ENCODE data around the gene MRPL14.

MRPL14 gene

DNA sequence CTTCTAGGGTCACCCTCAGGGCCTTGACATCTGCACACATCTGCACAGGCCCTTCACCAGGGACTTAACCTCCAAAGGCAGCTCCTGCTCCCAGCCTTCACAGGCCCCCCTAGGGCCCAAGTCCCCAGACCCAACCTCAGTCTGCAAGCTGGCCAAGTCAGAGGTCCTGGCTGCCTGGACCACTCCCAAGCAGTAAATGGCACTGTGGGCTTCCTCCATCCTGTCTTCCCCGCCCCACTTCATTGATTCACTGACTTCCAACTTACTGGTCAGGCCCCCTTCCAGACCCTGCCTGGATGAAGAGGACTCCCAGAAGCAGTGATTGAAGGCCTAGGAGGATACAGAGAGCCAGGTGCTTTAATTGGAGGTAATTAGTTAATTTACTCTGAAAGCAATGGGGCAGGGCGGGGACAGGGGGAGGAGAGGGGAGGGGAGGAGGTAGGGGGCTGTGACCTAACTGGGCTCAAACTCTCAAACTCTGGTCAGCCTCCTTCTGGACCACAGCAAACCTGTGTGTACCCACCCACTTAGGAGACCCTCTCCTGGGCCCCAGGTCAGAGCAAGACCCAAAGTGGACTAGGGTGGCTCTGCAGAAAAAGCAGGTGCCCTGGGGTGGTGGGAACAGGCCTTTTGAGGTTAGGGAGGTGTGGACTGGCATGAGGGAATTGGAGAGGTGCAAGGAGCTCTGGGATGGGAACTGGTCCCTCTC lies 51.5 kb downstream of the MRPL14 start:
- Mint-ChIP-seq H3K4me1 (peaks cover 37% of the 10 kb centered on the region), H3K9me3 (no peaks in the 10 kb centered on the region), H3K4me3 (no peak overlapping the region), H3K36me3 (peaks cover 21% of the 10 kb centered on the region), H3K27ac (no peak overlapping the region)
- DNase-seq (ENCODE audit: low spot score in 2 of 2) (no peak), ATAC-seq (no peak)

DNA sequence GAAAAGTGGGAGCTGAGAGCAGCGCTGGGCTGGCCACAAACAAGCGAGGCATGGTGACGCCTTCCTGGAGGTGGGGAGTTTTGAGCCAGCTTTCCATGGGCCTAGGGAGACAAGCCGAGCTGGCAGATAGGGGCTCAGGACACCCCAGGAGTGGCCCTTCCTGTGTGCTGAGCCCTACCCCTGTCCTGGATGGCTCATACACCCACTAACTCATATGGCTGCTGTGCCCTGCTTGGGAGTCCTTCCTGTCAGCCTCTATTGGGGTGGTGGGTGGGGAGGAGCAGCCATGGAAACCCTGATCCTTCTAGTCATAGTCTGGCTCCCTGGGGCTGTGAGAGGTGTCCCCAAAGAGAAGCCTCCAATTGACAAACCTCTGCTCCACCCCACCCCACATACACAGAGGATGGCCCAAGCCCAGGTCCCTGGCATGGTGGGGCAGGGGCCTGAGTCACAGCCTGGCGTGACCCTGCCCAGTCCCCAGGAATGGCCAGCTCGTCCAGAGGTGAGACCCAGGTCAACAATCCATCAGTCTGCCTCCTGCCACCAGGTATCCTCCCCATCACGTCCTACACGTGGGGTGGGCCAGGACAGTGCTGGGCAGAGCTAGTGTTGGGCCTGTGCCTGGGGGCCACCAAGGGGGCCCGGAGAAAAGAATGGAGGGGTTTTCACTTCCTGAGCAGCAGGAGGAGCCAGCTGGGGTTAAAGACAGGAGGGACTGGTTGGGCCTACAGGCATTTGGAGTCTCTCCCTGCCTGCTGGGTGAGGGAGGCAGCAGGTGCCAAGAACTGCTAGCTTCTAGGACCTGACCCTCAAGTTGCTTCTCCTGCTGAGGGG lies 52.2 kb downstream of the MRPL14 start:
- Mint-ChIP-seq H3K27ac (peak overlapping the region; percentile 95), H3K4me1 (peaks cover 37% of the 10 kb centered on the region), H3K4me3 (peak overlapping the region; percentile 90), H3K9me3 (no peaks in the 10 kb centered on the region), H3K36me3 (peaks cover 21% of the 10 kb centered on the region)
- ATAC-seq = peak; percentile 1
- DNase-seq (ENCODE audit: low spot score in 2 of 2) = no peak

DNA sequence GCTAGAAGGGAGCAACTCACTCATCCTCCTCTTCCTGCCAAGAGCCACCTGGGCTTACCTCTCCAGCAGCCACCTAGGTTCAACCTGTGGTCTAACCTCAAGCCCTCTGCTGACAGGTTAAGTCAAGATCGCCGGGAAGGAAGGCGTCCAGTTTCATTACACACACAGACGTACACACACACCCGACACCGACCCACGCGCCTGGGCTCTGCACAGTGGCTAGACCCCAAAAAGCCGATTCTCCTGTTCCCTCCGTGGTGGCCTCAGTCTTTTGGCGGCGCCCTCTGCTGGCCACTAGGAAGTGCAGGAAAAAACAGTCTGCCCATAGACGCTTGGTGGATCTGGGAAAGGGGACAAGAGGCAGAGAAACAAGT lies 52.8 kb downstream of the MRPL14 start:
- Mint-ChIP-seq H3K4me1 (peaks cover 37% of the 10 kb centered on the region), H3K36me3 (peaks cover 21% of the 10 kb centered on the region), H3K9me3 (no peaks in the 10 kb centered on the region), H3K27ac (peak overlapping the region; percentile 95), H3K4me3 (peak overlapping the region; percentile 90)
- ATAC-seq = peak; percentile 77
- peak; percentile 66 to 81 for DNase-seq (ENCODE audit: low spot score in 2 of 2)

DNA sequence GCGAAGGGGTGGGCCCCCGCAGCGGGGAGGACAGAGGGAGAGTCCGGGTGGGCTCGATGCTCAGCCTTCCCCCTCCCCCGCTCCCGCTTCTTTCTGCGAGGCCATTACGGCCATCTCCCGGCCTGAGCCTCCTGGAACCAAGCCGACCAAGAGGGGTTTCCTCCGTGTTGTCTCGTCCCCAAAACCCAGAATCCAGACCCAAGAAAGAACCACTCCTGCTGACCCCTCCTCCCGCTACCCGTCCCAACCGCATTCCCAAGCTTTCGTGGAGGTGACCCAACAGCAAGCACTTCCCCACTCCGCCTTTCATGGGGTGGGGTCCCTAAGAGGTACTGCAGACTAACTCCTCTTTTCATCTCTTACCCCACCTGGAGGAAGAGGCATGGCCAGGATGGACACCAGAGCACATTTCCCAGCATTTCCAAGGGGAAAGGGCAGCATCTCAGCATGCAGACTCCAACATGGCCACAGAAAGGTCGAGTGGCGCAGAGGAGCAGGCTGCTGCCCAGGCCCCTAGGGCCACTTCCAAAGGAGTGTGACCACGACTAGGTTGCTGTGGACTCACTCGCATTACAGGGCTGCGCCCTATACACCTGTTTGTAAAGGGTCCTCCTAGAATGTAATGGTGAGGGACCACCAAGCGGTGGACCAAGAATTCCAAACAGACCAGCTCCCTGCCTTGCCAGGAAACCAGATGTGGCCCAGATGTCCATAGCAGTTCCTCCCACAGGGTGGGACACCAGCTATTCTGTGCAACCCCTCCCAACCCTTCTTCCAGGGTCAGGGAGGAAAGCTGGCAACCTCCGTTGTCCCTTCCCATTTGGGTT lies 53.4 kb downstream of the MRPL14 start:
- peak overlapping the region; percentile 95 for H3K27ac Mint-ChIP-seq
- H3K36me3 Mint-ChIP-seq = peaks cover 21% of the 10 kb centered on the region
- peak; percentile 27 for ATAC-seq

DNA sequence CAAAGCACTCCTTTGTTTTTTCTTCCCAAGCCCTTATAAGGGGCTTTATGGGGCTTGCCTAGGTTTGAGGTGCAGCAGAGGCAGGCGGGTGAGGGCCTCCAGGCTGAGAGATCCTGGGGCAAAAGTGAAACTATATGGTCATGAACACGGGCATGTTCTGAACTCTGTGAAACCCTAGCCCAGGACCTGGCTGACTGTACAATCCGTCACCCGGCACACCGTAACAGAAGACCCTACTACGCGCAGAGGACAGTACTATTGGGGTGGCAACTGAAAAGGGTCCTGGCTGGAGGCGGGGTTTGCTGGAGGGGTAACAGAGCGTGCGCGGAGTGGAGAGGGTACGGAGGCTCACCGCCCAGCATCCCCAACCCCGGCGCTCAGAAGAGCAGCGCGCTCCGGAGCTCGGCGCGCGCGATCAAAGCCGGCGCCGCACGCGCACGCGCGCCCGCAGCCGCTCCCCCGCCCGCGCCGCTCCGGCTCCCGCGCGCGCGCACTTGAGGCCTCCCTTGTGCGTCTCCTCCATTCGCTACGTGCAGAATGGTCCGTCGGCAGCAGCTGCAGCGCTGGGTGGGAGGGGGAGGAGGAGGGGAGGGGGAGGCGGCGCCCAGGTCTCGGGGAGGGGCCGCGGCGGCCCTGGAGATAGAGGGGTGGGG lies 54.2 kb downstream of the MRPL14 start:
- Mint-ChIP-seq H3K9me3 (no peaks in the 10 kb centered on the region), H3K4me1 (peaks cover 35% of the 10 kb centered on the region), H3K27ac (peak overlapping the region; percentile 95), H3K36me3 (peaks cover 21% of the 10 kb centered on the region), H3K4me3 (peak overlapping the region; percentile 90)
- DNase-seq (ENCODE audit: low spot score in 2 of 2) = peak; percentile 82
- peak; percentile 78 for ATAC-seq

More for the DNA sequence above, 53.4 kb downstream of the MRPL14 start:
- no peaks in the 10 kb centered on the region for H3K9me3 Mint-ChIP-seq
- H3K4me1 Mint-ChIP-seq = peaks cover 31% of the 10 kb centered on the region
- DNase-seq (ENCODE audit: low spot score in 2 of 2) = peak in 1 of 2 donors; percentile 24
- peak overlapping the region; percentile 90 for H3K4me3 Mint-ChIP-seq

DNA sequence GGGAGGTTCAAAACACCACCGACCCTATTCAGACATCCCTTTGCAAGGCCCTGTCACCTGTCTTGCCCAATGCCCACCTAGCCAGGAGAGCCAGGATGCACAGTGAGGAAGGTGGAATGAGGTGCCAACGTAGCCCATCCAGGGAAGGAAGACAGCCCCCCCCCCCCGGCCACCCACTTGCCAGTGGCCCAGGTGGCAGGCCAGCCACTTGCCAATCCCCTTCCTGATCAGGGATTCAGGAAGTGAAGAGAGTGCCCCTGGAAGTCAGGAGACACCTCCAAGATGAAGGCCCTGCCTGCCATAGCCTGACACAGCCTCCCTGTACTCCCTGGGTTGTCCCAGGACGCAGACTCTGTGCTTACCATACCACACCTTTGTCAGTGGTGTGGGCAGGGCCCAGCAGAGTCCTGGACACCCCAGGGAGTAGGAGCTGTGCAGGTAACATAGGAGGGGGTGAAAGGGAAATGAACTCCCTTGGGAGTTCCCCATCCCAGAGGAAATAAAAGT lies 54.7 kb downstream of the MRPL14 start:
- no peak for ATAC-seq
- H3K9me3 Mint-ChIP-seq = no peaks in the 10 kb centered on the region
- peak overlapping the region; percentile 95 for H3K27ac Mint-ChIP-seq

DNA sequence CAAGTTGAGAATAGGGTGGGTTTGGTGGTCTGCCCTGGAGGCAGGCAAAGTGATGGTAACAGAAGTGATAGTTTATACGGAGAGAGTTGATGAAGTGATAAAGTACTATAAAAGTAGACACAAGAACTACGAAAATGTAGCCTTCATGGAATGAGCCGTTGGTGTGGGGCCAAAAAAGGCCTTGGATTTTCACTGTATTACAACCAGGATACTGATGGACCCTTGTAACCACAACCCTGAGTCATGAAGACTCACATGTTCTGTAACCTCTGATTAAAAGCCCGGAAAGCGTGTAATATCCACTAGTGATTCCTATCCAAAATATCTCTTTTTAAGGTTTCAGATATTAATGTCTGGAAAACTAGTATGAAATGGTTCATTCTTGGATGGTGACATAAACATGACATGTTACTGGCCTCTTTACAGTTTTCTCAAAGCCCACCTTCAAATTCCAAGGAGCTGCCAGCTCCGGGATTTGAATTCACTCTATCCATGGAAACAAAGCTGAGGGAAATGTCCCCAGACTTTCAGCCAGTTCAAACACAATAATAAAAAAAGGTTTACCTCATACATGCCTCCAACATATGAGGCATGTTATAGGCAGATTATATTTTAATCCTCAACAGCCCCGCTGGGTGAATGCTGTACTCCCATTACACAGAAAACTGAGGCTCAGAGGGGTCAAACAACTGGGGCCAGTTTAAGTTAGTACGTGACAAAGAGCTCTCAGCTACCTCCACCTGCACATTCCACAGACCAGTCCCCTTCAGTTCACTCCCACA lies 55.4 kb downstream of the MRPL14 start:
- H3K36me3 Mint-ChIP-seq = peaks cover 21% of the 10 kb centered on the region
- peak overlapping the region; percentile 95 for H3K27ac Mint-ChIP-seq
- DNase-seq (ENCODE audit: low spot score in 2 of 2) = no peak
- H3K9me3 Mint-ChIP-seq = no peaks in the 10 kb centered on the region
- no peak for ATAC-seq
- H3K4me3 Mint-ChIP-seq = peak overlapping the region; percentile 90
- peaks cover 47% of the 10 kb centered on the region for H3K4me1 Mint-ChIP-seq

More for the DNA sequence above, 54.7 kb downstream of the MRPL14 start:
- H3K36me3 Mint-ChIP-seq = peaks cover 21% of the 10 kb centered on the region
- peak overlapping the region; percentile 90 for H3K4me3 Mint-ChIP-seq
- peaks cover 41% of the 10 kb centered on the region for H3K4me1 Mint-ChIP-seq
- DNase-seq (ENCODE audit: low spot score in 2 of 2) = no peak

DNA sequence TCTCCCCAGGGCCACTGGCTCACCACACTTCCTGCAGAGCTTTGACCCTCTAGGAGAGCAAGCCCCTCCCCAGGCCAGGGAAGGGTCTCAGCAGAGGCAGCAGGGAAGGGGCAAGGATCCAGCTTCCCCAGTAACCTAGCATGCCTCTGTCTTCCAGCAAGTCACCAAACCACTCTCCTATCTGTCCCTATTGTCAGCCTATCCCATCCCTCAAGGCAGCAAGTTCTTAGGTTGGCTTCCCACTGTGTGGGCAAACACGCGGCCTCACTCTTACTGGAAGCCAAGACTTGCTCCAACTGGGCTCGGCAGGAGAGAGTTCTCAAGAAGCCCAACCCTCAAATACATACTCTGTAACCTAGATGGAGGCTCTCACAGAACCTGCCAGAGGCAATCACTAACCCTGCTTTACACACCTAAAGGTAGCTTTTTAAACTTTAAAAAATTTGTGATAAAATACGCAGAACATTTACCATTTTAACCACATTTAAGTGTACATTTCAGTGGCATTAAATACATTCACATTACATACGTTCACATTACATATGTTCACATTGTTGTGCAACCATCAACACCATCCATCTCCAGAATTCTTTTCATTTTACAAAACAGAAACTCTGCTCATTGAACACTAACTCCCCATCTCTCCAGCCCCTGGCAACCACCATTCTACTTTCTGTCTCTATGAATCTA lies 58.5 kb downstream of the MRPL14 start:
- no peak for DNase-seq (ENCODE audit: low spot score in 2 of 2)
- Mint-ChIP-seq H3K36me3 (peaks cover 11% of the 10 kb centered on the region), H3K4me3 (no peak overlapping the region), H3K9me3 (no peaks in the 10 kb centered on the region), H3K27ac (peak overlapping the region; percentile 76), H3K4me1 (peaks cover 56% of the 10 kb centered on the region)
- ATAC-seq = no peak

DNA sequence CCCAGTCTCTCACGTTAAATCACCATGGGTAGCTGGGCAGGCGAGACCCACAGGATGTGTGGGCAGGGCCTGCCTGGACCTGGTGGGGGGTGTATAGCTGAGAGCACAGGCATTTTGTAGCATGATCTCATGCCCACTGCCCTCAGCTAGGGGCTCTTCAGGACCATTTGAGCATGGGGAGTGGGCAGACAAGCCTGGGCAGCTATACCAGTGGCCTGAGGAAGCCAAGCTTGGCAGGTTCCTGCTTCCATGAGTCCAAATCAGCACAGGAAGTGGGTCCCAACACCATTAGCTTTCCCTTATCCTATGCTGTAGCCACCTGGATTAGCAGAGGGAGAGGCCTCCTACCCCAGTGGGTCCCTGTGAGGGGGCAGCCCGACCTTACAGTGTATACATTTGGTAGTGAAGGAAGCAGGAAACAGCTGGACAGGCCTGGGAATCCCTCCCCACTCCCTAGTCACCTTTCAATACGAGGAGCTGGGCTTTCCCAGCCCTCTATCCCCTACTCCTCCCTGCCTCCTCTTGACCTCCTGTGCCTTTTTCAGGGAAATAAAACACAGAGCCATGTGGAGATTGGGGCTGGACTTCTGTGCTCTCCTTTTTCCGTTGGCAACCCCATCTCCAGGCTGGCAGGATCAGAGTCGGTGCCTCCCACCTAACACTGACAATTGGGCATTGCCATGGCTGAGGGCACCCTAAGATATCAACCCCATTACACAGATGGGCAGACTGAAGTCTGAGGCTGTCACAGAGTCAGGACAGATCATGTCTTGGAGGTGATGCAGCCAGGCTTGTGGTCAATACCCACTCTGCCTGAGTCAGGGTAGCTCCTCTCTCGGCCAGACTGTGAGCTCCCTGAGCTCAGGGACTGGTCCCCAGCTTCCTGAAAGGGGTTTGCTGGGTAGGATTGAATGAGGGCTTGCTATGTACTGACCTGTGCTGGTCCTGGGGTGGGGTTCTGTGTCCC lies 59.8 kb downstream of the MRPL14 start:
- DNase-seq (ENCODE audit: low spot score in 2 of 2) = no peak
- ATAC-seq = peak; percentile 75
- H3K27ac Mint-ChIP-seq = peak overlapping the region; percentile 76
- no peak overlapping the region for H3K4me3 Mint-ChIP-seq
- H3K4me1 Mint-ChIP-seq = peaks cover 50% of the 10 kb centered on the region
- no peaks in the 10 kb centered on the region for H3K36me3 Mint-ChIP-seq
- H3K9me3 Mint-ChIP-seq = no peaks in the 10 kb centered on the region

DNA sequence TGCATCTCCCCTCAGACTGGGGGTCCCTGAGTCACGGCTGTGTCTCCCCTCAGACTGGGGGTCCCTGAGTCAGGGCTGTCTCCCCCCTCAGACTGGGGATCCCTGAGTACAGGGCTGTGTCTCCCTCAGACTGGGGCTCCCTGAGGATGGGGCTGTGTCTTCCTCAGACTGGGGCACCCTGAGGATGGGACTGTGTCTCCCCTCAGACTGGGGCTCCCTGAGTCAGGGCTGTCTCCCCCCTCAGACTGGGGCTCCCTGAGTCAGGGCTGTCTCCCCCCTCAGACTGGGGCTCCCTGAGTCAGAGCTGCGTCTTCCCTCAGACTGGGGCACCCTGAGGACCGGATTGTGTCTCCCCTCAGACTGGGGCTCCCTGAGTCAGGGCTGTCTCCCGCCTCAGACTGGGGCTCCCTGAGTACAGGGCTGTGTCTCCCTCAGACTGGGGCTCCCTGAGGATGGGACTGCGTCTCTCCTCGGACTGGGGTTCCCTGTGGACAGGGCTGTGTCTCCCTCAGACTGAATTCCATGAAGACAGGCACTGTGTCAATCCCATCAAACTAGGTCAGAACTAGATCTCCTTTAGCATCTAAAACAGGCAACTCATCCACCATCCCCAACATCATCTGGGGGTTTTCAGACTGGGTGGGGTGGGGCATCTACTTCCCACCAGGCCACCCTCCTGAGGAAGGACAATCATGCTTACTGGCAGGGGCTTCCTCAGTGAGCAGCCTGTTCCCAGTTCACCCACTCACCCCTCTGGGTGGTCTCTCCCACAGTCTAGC lies 60.7 kb downstream of the MRPL14 start:
- Mint-ChIP-seq H3K36me3 (no peaks in the 10 kb centered on the region), H3K27ac (peak overlapping the region; percentile 44), H3K4me3 (no peak overlapping the region), H3K4me1 (peaks cover 50% of the 10 kb centered on the region), H3K9me3 (no peaks in the 10 kb centered on the region)
- no peak for DNase-seq (ENCODE audit: low spot score in 2 of 2)
- no peak for ATAC-seq

DNA sequence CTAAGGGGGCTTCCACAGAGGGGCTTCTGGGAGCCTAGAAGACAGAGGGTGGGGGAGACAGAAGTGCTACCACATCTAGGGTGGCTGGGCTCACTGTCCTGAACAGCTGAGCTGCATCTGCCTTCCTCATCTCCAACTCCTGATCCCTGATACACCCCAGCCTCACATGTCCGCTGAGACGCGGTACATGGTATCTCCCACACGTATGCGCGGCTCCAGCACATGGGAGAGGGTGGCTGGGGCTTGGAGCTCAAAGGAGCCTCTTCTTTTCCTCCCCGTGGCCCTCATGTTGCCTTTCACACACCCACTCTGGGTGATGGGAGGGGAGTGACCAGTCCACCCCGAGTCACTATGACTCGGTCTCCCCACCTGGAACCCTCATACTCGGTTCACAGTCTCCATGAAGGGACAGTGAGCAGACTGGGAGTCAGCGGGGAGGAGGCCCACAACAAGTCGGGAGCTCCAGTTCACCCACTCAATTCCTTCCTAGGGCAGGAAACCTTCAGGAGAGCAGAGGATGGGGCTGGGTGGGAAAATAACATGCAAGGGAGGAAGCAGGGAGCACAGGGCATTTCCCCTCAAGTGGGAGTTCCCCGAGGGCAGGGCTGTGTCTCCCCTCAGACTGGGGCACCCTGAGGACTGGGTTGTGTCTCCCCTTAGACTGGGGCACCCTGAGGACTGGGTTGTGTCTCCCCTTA lies 61.7 kb downstream of the MRPL14 start:
- H3K4me1 Mint-ChIP-seq = peaks cover 50% of the 10 kb centered on the region
- DNase-seq (ENCODE audit: low spot score in 2 of 2) (no peak), ATAC-seq (no peak)
- H3K4me3 Mint-ChIP-seq = no peak overlapping the region
- H3K9me3 Mint-ChIP-seq = no peaks in the 10 kb centered on the region
- H3K27ac Mint-ChIP-seq = peak overlapping the region; percentile 35
- no peaks in the 10 kb centered on the region for H3K36me3 Mint-ChIP-seq

DNA sequence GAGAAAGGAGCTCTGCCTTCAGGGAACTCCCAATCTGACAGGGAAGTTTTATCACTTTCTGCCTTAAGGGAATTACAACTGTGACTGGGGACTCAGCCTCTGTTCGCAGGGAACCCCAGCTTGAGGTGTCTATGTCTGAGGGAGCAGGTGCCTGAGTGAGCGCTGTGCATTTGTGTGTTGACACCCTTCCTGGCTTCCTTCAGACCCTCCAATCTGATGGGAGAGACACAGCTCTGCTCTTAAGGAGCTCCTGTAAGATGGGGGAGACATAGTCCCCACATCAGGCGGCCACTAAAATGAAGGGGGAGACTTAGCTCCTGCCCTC lies 62.3 kb downstream of the MRPL14 start:
- Mint-ChIP-seq H3K36me3 (no peaks in the 10 kb centered on the region), H3K4me1 (peaks cover 54% of the 10 kb centered on the region), H3K9me3 (no peaks in the 10 kb centered on the region), H3K4me3 (no peak overlapping the region), H3K27ac (peak overlapping the region; percentile 35)
- ATAC-seq (no peak), DNase-seq (ENCODE audit: low spot score in 2 of 2) (no peak)

Data from stimulated activated effector memory CD8-positive, alpha-beta T cell treated with anti-CD3 and anti-CD28 coated beads, Interleukin-12 subunit alpha, Interleukin-12 subunit beta, amount 100 ng/mL, for 72 hours (primary cell).